ENCODE measurements around the gene ZNHIT2. TPM values are rescaled to one million over a fixed set of nuclear protein-coding genes. Genes with fewer than 3 reads are reported as not detected.

Gene ZNHIT2
- total and polyA plus RNA-seq, 2 of the 13 experiments (the other 11 are each of a cell fraction or from before 2014, with no cell fraction given): 1.1 to 6.5 TPM

GRCh38 chr11:65112546-65113360 is 4.7 kb downstream of the ZNHIT2 start (continued):
- TF ChIP-seq NR2C2 (CRISPR knock-in tag; IDR thresholded peaks at IDR 0.05; ENCODE audit: borderline replicate concordance) (no peak; the same call in none of the 2 replicates), ZFY (CRISPR knock-in tag; IDR thresholded peaks at IDR 0.05) (peak; percentile 71), NR2F2 (IDR thresholded peaks at IDR 0.05; ENCODE audit: borderline replicate concordance, low read depth) (0 out of 2 replicates have a peak, but pooled peaks have one; percentile 24), ERF (CRISPR knock-in tag; IDR thresholded peaks at IDR 0.05) (peak; percentile 51; the same call in 1 of the 2 replicates), ZNF263 (CRISPR knock-in tag; IDR thresholded peaks at IDR 0.05) (no peak; the same call in 1 of the 2 replicates), MZF1 (CRISPR knock-in tag; IDR thresholded peaks at IDR 0.05; ENCODE audit: borderline replicate concordance) (peak; percentile 83; the same call in 1 of the 2 replicates), SMAD9 (CRISPR knock-in tag; IDR thresholded peaks at IDR 0.05) (no peak; the same call in 1 of the 2 replicates), ZFP37 (CRISPR knock-in tag; IDR thresholded peaks at IDR 0.05; ENCODE audit: borderline replicate concordance) (no peak), NFKB2 (CRISPR knock-in tag; IDR thresholded peaks at IDR 0.05; ENCODE audit: borderline replicate concordance) (peak; percentile 36; the same call in 1 of the 2 replicates), TARDBP (CRISPR knock-in tag; IDR thresholded peaks at IDR 0.05) (0 out of 2 replicates have a peak, but pooled peaks have one; percentile 9), ATF7-NPFF (CRISPR knock-in tag; IDR thresholded peaks at IDR 0.05; ENCODE audit: low read depth) (peak; percentile 64; the same call in 1 of the 2 replicates), SP140L (CRISPR knock-in tag; IDR thresholded peaks at IDR 0.05; ENCODE audit: borderline replicate concordance) (0 out of 2 replicates have a peak, but pooled peaks have one; percentile 28), ATAD3A (CRISPR knock-in tag; IDR thresholded peaks at IDR 0.05) (no peak), ZNF543 (CRISPR knock-in tag; IDR thresholded peaks at IDR 0.05) (no peak), ZNF224 (CRISPR knock-in tag; IDR thresholded peaks at IDR 0.05) (0 out of 2 replicates have a peak, but pooled peaks have one; percentile 25), ZNF691 (CRISPR knock-in tag; IDR thresholded peaks at IDR 0.05; ENCODE audit: borderline replicate concordance, low read depth) (peak; percentile 18; the same call in 1 of the 2 replicates), ZBTB8A (CRISPR knock-in tag; IDR thresholded peaks at IDR 0.05; ENCODE audit: borderline replicate concordance, low read depth) (no peak), YEATS4 (CRISPR knock-in tag; IDR thresholded peaks at IDR 0.05; ENCODE audit: borderline replicate concordance) (peak; percentile 65), HNRNPLL (IDR thresholded peaks at IDR 0.05; ENCODE audit: low read depth, low read length, poor library complexity, severe bottlenecking) (peak; percentile 56), ZMYM4 (CRISPR knock-in tag; IDR thresholded peaks at IDR 0.05) (0 out of 2 replicates have a peak, but pooled peaks have one; percentile 47), MED1 (CRISPR knock-in tag; IDR thresholded peaks at IDR 0.05) (peak; percentile 42; the same call in 1 of the 2 replicates), ZNF558 (CRISPR knock-in tag; IDR thresholded peaks at IDR 0.05; ENCODE audit: borderline replicate concordance) (no peak), EHMT2 (IDR thresholded peaks at IDR 0.05; ENCODE audit: borderline replicate concordance, low read depth, low read length) (no peak), PLRG1 (conservative IDR thresholded peaks at IDR 0.05) (no peak)
- TF ChIP-seq, protein P1, sequence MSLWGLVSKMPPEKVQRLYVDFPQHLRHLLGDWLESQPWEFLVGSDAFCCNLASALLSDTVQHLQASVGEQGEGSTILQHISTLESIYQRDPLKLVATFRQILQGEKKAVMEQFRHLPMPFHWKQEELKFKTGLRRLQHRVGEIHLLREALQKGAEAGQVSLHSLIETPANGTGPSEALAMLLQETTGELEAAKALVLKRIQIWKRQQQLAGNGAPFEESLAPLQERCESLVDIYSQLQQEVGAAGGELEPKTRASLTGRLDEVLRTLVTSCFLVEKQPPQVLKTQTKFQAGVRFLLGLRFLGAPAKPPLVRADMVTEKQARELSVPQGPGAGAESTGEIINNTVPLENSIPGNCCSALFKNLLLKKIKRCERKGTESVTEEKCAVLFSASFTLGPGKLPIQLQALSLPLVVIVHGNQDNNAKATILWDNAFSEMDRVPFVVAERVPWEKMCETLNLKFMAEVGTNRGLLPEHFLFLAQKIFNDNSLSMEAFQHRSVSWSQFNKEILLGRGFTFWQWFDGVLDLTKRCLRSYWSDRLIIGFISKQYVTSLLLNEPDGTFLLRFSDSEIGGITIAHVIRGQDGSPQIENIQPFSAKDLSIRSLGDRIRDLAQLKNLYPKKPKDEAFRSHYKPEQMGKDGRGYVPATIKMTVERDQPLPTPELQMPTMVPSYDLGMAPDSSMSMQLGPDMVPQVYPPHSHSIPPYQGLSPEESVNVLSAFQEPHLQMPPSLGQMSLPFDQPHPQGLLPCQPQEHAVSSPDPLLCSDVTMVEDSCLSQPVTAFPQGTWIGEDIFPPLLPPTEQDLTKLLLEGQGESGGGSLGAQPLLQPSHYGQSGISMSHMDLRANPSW (CRISPR knock-in tag; IDR thresholded peaks at IDR 0.05; ENCODE audit: borderline replicate concordance): no peak
